ENCODE data around the gene MCM8.

MCM8 gene

GRCh38 chr20:6045566-6045965 is 95.1 kb downstream of the MCM8 start:
- DNase-seq (ENCODE audit: low spot score), result no peak
- TF ChIP-seq CTCF (IDR thresholded peaks at IDR 0.05), result no peak
- H3K4me3 ChIP-seq, result no peak overlapping the region
- no peak overlapping the region for H3K27ac ChIP-seq

- no peak for DNase-seq (ENCODE audit: low spot score)
- no peak for TF ChIP-seq CTCF (IDR thresholded peaks at IDR 0.05)
- Histone ChIP-seq H3K4me3 (no peak overlapping the region), H3K27ac (no peak overlapping the region)
Measured at GRCh38 chr20:6046432-6046831, 96.0 kb downstream of the MCM8 start.

GRCh38 chr20:6048391-6048790 is 97.9 kb downstream of the MCM8 start:
- DNase-seq (ENCODE audit: low spot score), result no peak
- Histone ChIP-seq H3K27ac (no peak overlapping the region), H3K4me3 (no peak overlapping the region)
- TF ChIP-seq CTCF (IDR thresholded peaks at IDR 0.05), result no peak

Measured in coronary artery (tissue), 2 donors.